GM12801 (cell line): ENCODE data around the gene NEURL1.

Experiments used
- CTCF ChIP-seq: IDR thresholded peaks from one replicate; pipeline ENCODE4 v1.5.1; 2011; ENCODE audit warnings: control low read depth; ENCODE audit not compliant: insufficient read length; ENCODE audit errors: extremely low read depth

NEURL1 gene

GRCh38 chr10:103630156-103630555, 136.7 kb downstream of the NEURL1 start:
- no peak for TF ChIP-seq CTCF

- TF ChIP-seq CTCF, result no peak
Measured at GRCh38 chr10:103632247-103632642, 138.7 kb downstream of the NEURL1 start.

- no peak for TF ChIP-seq CTCF
Measured at GRCh38 chr10:103633846-103634245, 140.3 kb downstream of the NEURL1 start.

- no peak for TF ChIP-seq CTCF
Measured at GRCh38 chr10:103635580-103635979, 142.1 kb downstream of the NEURL1 start.

GRCh38 chr10:103636492-103636891, 143.0 kb downstream of the NEURL1 start:
- no peak for TF ChIP-seq CTCF

GRCh38 chr10:103637011-103637410, 143.5 kb downstream of the NEURL1 start:
- no peak for TF ChIP-seq CTCF

- TF ChIP-seq CTCF, result no peak
Measured at GRCh38 chr10:103637927-103638557, 144.5 kb downstream of the NEURL1 start.
